WTC11 (cell line): ENCODE measurements around the gene CNTNAP2. TPM values are rescaled to one million over a fixed set of nuclear protein-coding genes. Genes with fewer than 3 reads are reported as not detected.
A peak's percentile ranks its signal among the peaks of the same experiment; 100 is the strongest.
"Not testable (repeated sequence)": the region's sequence is repeated elsewhere in the genome, so short reads cannot be mapped to it uniquely, and the experiment has no call there.

ENCODE experiments used
- ATAC-seq: fragments of 200-7000 bp; cut with Tn5 transposase; 2 replicates; pipeline ENCODE4 v1.10.0; 2021; ENCODE audit warnings: mild to moderate bottlenecking, moderate library complexity
- CTCF ChIA-PET: fragments of 300-600 bp; sonication (Branson Sonifier 250); formaldehyde crosslinking; loops from one replicate; lab custom pipeline; 2021; ENCODE audit warnings: antibody characterized with exemption; lab: Charles Lee
- POLR2A ChIA-PET: fragments of 350-600 bp; sonication (Branson Sonifier 250); formaldehyde crosslinking; loops from one replicate; lab custom pipeline; 2021; ENCODE audit warnings: antibody characterized with exemption; lab: Charles Lee
- DNase-seq: peaks from one replicate; pipeline ENCODE4 v3.0.0; 2021; ENCODE audit warnings: low spot score
- H3K27ac Mint-ChIP-seq: 2 replicates; pipeline ENCODE4 v1.8.0; 2021; ENCODE audit warnings: mixed read lengths
- H3K27me3 Mint-ChIP-seq: 2 replicates; pipeline ENCODE4 v1.8.0; 2021; ENCODE audit warnings: low read depth, mild to moderate bottlenecking, moderate library complexity, mixed read lengths
- H3K36me3 Mint-ChIP-seq: 2 replicates; pipeline ENCODE4 v1.8.0; 2021; ENCODE audit warnings: mixed read lengths
- H3K4me1 Mint-ChIP-seq: 2 replicates; pipeline ENCODE4 v1.8.0; 2022; ENCODE audit warnings: mixed read lengths
- H3K4me3 Mint-ChIP-seq: 2 replicates; pipeline ENCODE4 v1.8.0; 2021; ENCODE audit warnings: mild to moderate bottlenecking, moderate library complexity, mixed read lengths
- H3K9me3 Mint-ChIP-seq: 2 replicates; pipeline ENCODE4 v1.8.0; 2021; ENCODE audit warnings: mixed read lengths
- ATF1 ChIP-seq: sonication (generic); formaldehyde crosslinking; IDR thresholded peaks from 2 replicates; pipeline ENCODE4 v1.8.1; 2023; ENCODE audit warnings: mild to moderate bottlenecking, moderate library complexity, missing genetic modification reagents
- CBFB ChIP-seq: sonication (generic); formaldehyde crosslinking; IDR thresholded peaks from 2 replicates; pipeline ENCODE4 v1.8.1; 2022; ENCODE audit warnings: mild to moderate bottlenecking, low read depth, missing genetic modification reagents
- E2F5 ChIP-seq: sonication (generic); formaldehyde crosslinking; IDR thresholded peaks from 2 replicates; pipeline ENCODE4 v1.8.1; 2022; ENCODE audit warnings: mild to moderate bottlenecking, moderate library complexity, missing genetic modification reagents
- ETV6 ChIP-seq: sonication (generic); formaldehyde crosslinking; IDR thresholded peaks from 2 replicates; pipeline ENCODE4 v1.8.1; 2022; ENCODE audit warnings: mild to moderate bottlenecking, missing genetic modification reagents
- HMGA2 ChIP-seq: fragments of 250-450 bp; sonication (Bioruptor Pico); IDR thresholded peaks from 2 replicates; pipeline ENCODE4 v1.4.0; 2021; ENCODE audit warnings: mild to moderate bottlenecking, moderate library complexity
- IRF2 ChIP-seq: sonication (generic); formaldehyde crosslinking; IDR thresholded peaks from 2 replicates; pipeline ENCODE4 v1.8.0; 2022; ENCODE audit warnings: low read depth, missing genetic modification reagents, borderline replicate concordance
- JAZF1 ChIP-seq: fragments of 250-450 bp; sonication (Bioruptor Pico); IDR thresholded peaks from 2 replicates; pipeline ENCODE4 v1.9.0; 2021; ENCODE audit warnings: moderate library complexity, mild to moderate bottlenecking, inconsistent platforms
- JUN ChIP-seq: sonication (generic); formaldehyde crosslinking; IDR thresholded peaks from 2 replicates; pipeline ENCODE4 v1.8.0; 2023; ENCODE audit warnings: mild to moderate bottlenecking, missing genetic modification reagents
- MAX ChIP-seq: sonication (generic); formaldehyde crosslinking; IDR thresholded peaks from 2 replicates; pipeline ENCODE4 v1.8.0; 2022; ENCODE audit warnings: mild to moderate bottlenecking, missing genetic modification reagents
- MLX ChIP-seq: sonication (generic); formaldehyde crosslinking; IDR thresholded peaks from 2 replicates; pipeline ENCODE4 v1.8.1; 2023; ENCODE audit warnings: mild to moderate bottlenecking, missing genetic modification reagents, moderate library complexity
- NFYB ChIP-seq: sonication (generic); formaldehyde crosslinking; conservative IDR thresholded peaks from 2 replicates; pipeline ENCODE4 v1.8.0; 2022; ENCODE audit warnings: low read depth, missing genetic modification reagents
- NR1H2 ChIP-seq: sonication (generic); formaldehyde crosslinking; IDR thresholded peaks from 2 replicates; pipeline ENCODE4 v1.9.0; 2021; ENCODE audit warnings: mild to moderate bottlenecking, moderate library complexity, missing genetic modification reagents
- OVOL2 ChIP-seq: fragments of 250-450 bp; sonication (Bioruptor Pico); IDR thresholded peaks from 2 replicates; pipeline ENCODE4 v1.9.0; 2021; ENCODE audit warnings: mild to moderate bottlenecking, borderline replicate concordance
- PRRX2 ChIP-seq: fragments of 250-450 bp; sonication (Bioruptor Pico); IDR thresholded peaks from 2 replicates; pipeline ENCODE4 v1.8.0; 2021; ENCODE audit warnings: mild to moderate bottlenecking
- SMAD4 ChIP-seq: sonication (generic); formaldehyde crosslinking; IDR thresholded peaks from 2 replicates; pipeline ENCODE4 v1.8.0; 2022; ENCODE audit warnings: mild to moderate bottlenecking, missing genetic modification reagents
- SP1 ChIP-seq: sonication (generic); formaldehyde crosslinking; conservative IDR thresholded peaks from 2 replicates; pipeline ENCODE4 v1.8.1; 2022; ENCODE audit warnings: missing genetic modification reagents
- STAT6 ChIP-seq: sonication (generic); formaldehyde crosslinking; conservative IDR thresholded peaks from 2 replicates; pipeline ENCODE4 v1.8.1; 2023; ENCODE audit warnings: mild to moderate bottlenecking, low read depth, missing genetic modification reagents, moderate library complexity
- TEAD1 ChIP-seq: sonication (generic); formaldehyde crosslinking; IDR thresholded peaks from 2 replicates; pipeline ENCODE4 v1.8.0; 2022; ENCODE audit warnings: mild to moderate bottlenecking, missing genetic modification reagents
- ZBTB21 ChIP-seq: sonication (generic); formaldehyde crosslinking; IDR thresholded peaks from 2 replicates; pipeline ENCODE4 v1.8.1; 2023; ENCODE audit warnings: mild to moderate bottlenecking, missing genetic modification reagents, borderline replicate concordance
- ZMAT4 ChIP-seq: fragments of 250-450 bp; sonication (Bioruptor Pico); IDR thresholded peaks from 2 replicates; pipeline ENCODE4 v1.9.0; 2021; ENCODE audit warnings: mild to moderate bottlenecking
- ZNF121 ChIP-seq: sonication (generic); formaldehyde crosslinking; IDR thresholded peaks from 2 replicates; pipeline ENCODE4 v1.8.0; 2023; ENCODE audit warnings: missing genetic modification reagents
- ZNF232 ChIP-seq: sonication (generic); formaldehyde crosslinking; IDR thresholded peaks from 2 replicates; pipeline ENCODE4 v1.8.0; 2022; ENCODE audit warnings: mild to moderate bottlenecking, missing genetic modification reagents
- total RNA-seq: library from RNA; stranded (reverse); gene quantifications from 3 replicates; pipeline ENCODE4 v1.2.3, GENCODE V29; 2021
- TF ChIP-seq, protein P1 (sequence below): sonication (generic); formaldehyde crosslinking; IDR thresholded peaks from 2 replicates; pipeline ENCODE4 v1.8.0; 2023; ENCODE audit warnings: missing genetic modification reagents, mild to moderate bottlenecking, borderline replicate concordance
- TF ChIP-seq, protein P2 (sequence below): sonication (generic); formaldehyde crosslinking; IDR thresholded peaks from 2 replicates; pipeline ENCODE4 v1.8.0; 2022; ENCODE audit warnings: mild to moderate bottlenecking, missing genetic modification reagents
- TF ChIP-seq, protein P3 (sequence below): sonication (generic); formaldehyde crosslinking; IDR thresholded peaks from 2 replicates; pipeline ENCODE4 v1.8.1; 2022; ENCODE audit warnings: mild to moderate bottlenecking, missing genetic modification reagents, moderate library complexity, borderline replicate concordance

Gene CNTNAP2
- total RNA-seq, 1 experiment from 2014 or later, result 63.8 TPM

- no peak for TF ChIP-seq OVOL2 (CRISPR knock-in tag)
- TF ChIP-seq, protein P1, sequence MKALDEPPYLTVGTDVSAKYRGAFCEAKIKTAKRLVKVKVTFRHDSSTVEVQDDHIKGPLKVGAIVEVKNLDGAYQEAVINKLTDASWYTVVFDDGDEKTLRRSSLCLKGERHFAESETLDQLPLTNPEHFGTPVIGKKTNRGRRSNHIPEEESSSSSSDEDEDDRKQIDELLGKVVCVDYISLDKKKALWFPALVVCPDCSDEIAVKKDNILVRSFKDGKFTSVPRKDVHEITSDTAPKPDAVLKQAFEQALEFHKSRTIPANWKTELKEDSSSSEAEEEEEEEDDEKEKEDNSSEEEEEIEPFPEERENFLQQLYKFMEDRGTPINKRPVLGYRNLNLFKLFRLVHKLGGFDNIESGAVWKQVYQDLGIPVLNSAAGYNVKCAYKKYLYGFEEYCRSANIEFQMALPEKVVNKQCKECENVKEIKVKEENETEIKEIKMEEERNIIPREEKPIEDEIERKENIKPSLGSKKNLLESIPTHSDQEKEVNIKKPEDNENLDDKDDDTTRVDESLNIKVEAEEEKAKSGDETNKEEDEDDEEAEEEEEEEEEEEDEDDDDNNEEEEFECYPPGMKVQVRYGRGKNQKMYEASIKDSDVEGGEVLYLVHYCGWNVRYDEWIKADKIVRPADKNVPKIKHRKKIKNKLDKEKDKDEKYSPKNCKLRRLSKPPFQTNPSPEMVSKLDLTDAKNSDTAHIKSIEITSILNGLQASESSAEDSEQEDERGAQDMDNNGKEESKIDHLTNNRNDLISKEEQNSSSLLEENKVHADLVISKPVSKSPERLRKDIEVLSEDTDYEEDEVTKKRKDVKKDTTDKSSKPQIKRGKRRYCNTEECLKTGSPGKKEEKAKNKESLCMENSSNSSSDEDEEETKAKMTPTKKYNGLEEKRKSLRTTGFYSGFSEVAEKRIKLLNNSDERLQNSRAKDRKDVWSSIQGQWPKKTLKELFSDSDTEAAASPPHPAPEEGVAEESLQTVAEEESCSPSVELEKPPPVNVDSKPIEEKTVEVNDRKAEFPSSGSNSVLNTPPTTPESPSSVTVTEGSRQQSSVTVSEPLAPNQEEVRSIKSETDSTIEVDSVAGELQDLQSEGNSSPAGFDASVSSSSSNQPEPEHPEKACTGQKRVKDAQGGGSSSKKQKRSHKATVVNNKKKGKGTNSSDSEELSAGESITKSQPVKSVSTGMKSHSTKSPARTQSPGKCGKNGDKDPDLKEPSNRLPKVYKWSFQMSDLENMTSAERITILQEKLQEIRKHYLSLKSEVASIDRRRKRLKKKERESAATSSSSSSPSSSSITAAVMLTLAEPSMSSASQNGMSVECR (CRISPR knock-in tag), result no peak
- TF ChIP-seq SP1 (CRISPR knock-in tag), result no peak
- TF ChIP-seq ETV6, result no peak
- TF ChIP-seq ATF1 (CRISPR knock-in tag), result no peak
- TF ChIP-seq MLX, result no peak
- no peak for TF ChIP-seq SMAD4
- TF ChIP-seq HMGA2 (CRISPR knock-in tag), result no peak
- TF ChIP-seq, protein P2, sequence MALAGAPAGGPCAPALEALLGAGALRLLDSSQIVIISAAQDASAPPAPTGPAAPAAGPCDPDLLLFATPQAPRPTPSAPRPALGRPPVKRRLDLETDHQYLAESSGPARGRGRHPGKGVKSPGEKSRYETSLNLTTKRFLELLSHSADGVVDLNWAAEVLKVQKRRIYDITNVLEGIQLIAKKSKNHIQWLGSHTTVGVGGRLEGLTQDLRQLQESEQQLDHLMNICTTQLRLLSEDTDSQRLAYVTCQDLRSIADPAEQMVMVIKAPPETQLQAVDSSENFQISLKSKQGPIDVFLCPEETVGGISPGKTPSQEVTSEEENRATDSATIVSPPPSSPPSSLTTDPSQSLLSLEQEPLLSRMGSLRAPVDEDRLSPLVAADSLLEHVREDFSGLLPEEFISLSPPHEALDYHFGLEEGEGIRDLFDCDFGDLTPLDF, result no peak
- no peak for TF ChIP-seq JUN
Measured at GRCh38 chr7:146185844-146186243, 69.2 kb downstream of the CNTNAP2 start (continued).

GRCh38 chr7:146191428-146191827 lies 74.8 kb downstream of the CNTNAP2 start:
- H3K4me1 Mint-ChIP-seq, result peaks cover 12% of the 10 kb centered on the region
- peak; percentile 51 for DNase-seq
- H3K27me3 Mint-ChIP-seq, ATAC-seq, CTCF ChIA-PET, H3K27ac Mint-ChIP-seq, H3K4me3 Mint-ChIP-seq, POLR2A ChIA-PET: not testable (repeated sequence)
- peaks cover 56% of the 10 kb centered on the region for H3K36me3 Mint-ChIP-seq
- peaks cover 50% of the 10 kb centered on the region for H3K9me3 Mint-ChIP-seq

- ATAC-seq (no peak), DNase-seq (no peak)
- peaks cover 10% of the 10 kb centered on the region for H3K9me3 Mint-ChIP-seq
- ChIA-PET CTCF (no interaction called here), POLR2A (no interaction called here)
- H3K36me3 Mint-ChIP-seq, result peaks cover 3% of the 10 kb centered on the region
- no peak overlapping the region for H3K4me3 Mint-ChIP-seq
- H3K27me3 Mint-ChIP-seq, result no peaks in the 10 kb centered on the region
- no peaks in the 10 kb centered on the region for H3K4me1 Mint-ChIP-seq
- no peak overlapping the region for H3K27ac Mint-ChIP-seq
- TF ChIP-seq PRRX2 (CRISPR knock-in tag), result no peak
- TF ChIP-seq JAZF1 (CRISPR knock-in tag), result no peak
- TF ChIP-seq CBFB (CRISPR knock-in tag), result no peak
- TF ChIP-seq ZNF232 (CRISPR knock-in tag), result no peak
- no peak for TF ChIP-seq ZMAT4 (CRISPR knock-in tag)
- no peak for TF ChIP-seq NR1H2
- no peak for TF ChIP-seq E2F5
- TF ChIP-seq ZNF121 (CRISPR knock-in tag), result no peak
- TF ChIP-seq TEAD1 (CRISPR knock-in tag), result no peak
- no peak for TF ChIP-seq STAT6
- TF ChIP-seq, protein P3, sequence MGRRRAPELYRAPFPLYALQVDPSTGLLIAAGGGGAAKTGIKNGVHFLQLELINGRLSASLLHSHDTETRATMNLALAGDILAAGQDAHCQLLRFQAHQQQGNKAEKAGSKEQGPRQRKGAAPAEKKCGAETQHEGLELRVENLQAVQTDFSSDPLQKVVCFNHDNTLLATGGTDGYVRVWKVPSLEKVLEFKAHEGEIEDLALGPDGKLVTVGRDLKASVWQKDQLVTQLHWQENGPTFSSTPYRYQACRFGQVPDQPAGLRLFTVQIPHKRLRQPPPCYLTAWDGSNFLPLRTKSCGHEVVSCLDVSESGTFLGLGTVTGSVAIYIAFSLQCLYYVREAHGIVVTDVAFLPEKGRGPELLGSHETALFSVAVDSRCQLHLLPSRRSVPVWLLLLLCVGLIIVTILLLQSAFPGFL (CRISPR knock-in tag), result no peak
- no peak for TF ChIP-seq NFYB (CRISPR knock-in tag)
- TF ChIP-seq IRF2 (CRISPR knock-in tag), result no peak
- no peak for TF ChIP-seq MAX
- TF ChIP-seq ZBTB21 (CRISPR knock-in tag), result no peak
Measured at GRCh38 chr7:146201945-146202344, 85.3 kb downstream of the CNTNAP2 start.
